HL-60 (cell line): ENCODE results near the gene CARMIL1.
A peak's percentile ranks its signal among the peaks of the same experiment; 100 is the strongest.

Experiments used
- DNase-seq, 2 experiments: peaks; one replicate each; pipeline ENCODE4 v3.0.0-alpha.2; 2010 to 2020; ENCODE audit warnings: low read depth in 1 of 2, low spot score in 1 of 2
- H3K27ac ChIP-seq: fragments of 250-450 bp; sonication (Bioruptor Pico); replicated peaks from 2 replicates; pipeline ENCODE4 v1.5.1; 2020; ENCODE audit warnings: mild to moderate bottlenecking, moderate library complexity
- H3K27me3 ChIP-seq: fragments of 250-450 bp; sonication (Bioruptor Pico); 2 replicates; pipeline ENCODE4 v1.5.1; 2021; ENCODE audit warnings: mild to moderate bottlenecking, moderate library complexity; ENCODE audit not compliant: insufficient read depth, poor library complexity, severe bottlenecking
- H3K4me3 ChIP-seq: replicated peaks from 2 replicates; pipeline ENCODE4 v1.5.1; 2011; ENCODE audit warnings: mild to moderate bottlenecking, control low read depth, low read length; ENCODE audit not compliant: insufficient read depth
- GABPA ChIP-seq: IDR thresholded peaks from 2 replicates; pipeline ENCODE4 v1.6.1; 2012; ENCODE audit warnings: low read depth
- POLR2AphosphoS5 ChIP-seq: IDR thresholded peaks from 2 replicates; pipeline ENCODE4 v1.6.1; 2012; ENCODE audit warnings: low read depth
- SPI1 ChIP-seq: IDR thresholded peaks from 2 replicates; pipeline ENCODE4 v1.6.1; 2012; ENCODE audit warnings: low read depth, mild to moderate bottlenecking, borderline replicate concordance
- TF ChIP-seq, protein P1 (sequence below): IDR thresholded peaks from 2 replicates; pipeline ENCODE4 v1.6.1; 2012; ENCODE audit warnings: low read depth; ENCODE audit not compliant: insufficient replicate concordance
- TF ChIP-seq, protein P2 (sequence below): IDR thresholded peaks from one replicate; pipeline ENCODE4 v1.5.1; 2011; ENCODE audit warnings: low read length, control low read depth, inconsistent platforms; ENCODE audit not compliant: insufficient read depth

CARMIL1 gene

GRCh38 chr6:25277386-25277785 is 1.8 kb upstream of the CARMIL1 start:
- no peak overlapping the region for H3K4me3 ChIP-seq
- peaks cover 15% of the 10 kb centered on the region for H3K27me3 ChIP-seq
- TF ChIP-seq SPI1 (no peak), GABPA (no peak), POLR2AphosphoS5 (no peak)
- TF ChIP-seq, protein P1, sequence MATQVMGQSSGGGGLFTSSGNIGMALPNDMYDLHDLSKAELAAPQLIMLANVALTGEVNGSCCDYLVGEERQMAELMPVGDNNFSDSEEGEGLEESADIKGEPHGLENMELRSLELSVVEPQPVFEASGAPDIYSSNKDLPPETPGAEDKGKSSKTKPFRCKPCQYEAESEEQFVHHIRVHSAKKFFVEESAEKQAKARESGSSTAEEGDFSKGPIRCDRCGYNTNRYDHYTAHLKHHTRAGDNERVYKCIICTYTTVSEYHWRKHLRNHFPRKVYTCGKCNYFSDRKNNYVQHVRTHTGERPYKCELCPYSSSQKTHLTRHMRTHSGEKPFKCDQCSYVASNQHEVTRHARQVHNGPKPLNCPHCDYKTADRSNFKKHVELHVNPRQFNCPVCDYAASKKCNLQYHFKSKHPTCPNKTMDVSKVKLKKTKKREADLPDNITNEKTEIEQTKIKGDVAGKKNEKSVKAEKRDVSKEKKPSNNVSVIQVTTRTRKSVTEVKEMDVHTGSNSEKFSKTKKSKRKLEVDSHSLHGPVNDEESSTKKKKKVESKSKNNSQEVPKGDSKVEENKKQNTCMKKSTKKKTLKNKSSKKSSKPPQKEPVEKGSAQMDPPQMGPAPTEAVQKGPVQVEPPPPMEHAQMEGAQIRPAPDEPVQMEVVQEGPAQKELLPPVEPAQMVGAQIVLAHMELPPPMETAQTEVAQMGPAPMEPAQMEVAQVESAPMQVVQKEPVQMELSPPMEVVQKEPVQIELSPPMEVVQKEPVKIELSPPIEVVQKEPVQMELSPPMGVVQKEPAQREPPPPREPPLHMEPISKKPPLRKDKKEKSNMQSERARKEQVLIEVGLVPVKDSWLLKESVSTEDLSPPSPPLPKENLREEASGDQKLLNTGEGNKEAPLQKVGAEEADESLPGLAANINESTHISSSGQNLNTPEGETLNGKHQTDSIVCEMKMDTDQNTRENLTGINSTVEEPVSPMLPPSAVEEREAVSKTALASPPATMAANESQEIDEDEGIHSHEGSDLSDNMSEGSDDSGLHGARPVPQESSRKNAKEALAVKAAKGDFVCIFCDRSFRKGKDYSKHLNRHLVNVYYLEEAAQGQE: no peak
- TF ChIP-seq, protein P2, sequence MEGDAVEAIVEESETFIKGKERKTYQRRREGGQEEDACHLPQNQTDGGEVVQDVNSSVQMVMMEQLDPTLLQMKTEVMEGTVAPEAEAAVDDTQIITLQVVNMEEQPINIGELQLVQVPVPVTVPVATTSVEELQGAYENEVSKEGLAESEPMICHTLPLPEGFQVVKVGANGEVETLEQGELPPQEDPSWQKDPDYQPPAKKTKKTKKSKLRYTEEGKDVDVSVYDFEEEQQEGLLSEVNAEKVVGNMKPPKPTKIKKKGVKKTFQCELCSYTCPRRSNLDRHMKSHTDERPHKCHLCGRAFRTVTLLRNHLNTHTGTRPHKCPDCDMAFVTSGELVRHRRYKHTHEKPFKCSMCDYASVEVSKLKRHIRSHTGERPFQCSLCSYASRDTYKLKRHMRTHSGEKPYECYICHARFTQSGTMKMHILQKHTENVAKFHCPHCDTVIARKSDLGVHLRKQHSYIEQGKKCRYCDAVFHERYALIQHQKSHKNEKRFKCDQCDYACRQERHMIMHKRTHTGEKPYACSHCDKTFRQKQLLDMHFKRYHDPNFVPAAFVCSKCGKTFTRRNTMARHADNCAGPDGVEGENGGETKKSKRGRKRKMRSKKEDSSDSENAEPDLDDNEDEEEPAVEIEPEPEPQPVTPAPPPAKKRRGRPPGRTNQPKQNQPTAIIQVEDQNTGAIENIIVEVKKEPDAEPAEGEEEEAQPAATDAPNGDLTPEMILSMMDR: no peak
- no peak overlapping the region for H3K27ac ChIP-seq
- DNase-seq: no peak

DNA sequence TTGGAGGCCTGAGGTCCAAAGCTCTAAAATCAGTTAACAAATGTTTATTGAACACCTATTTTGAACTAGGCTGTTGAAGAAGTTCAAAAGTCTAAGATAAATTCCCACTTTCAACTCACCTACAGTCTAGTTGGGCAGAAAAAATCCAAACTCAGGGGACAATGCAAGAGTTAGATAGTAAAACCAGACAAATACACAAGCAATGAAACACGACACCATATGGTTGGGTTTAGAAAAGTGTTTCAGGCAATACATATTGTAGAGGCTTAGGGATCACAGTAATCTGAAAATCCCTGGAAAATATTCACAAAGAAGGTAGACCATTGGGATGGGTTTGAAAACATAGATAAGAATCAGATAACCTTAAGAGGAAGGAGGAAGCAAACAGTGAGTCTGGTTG is 1.3 kb upstream of the CARMIL1 start:
- TF ChIP-seq, protein P1: no peak
- no peak for TF ChIP-seq SPI1
- no peak for TF ChIP-seq GABPA
- no peak for TF ChIP-seq POLR2AphosphoS5
- TF ChIP-seq, protein P2: no peak
- no peak overlapping the region for H3K27ac ChIP-seq
- peaks cover 17% of the 10 kb centered on the region for H3K27me3 ChIP-seq
- H3K4me3 ChIP-seq: no peak overlapping the region
- no peak for DNase-seq

GRCh38 chr6:25278261-25278913 is 787 bp upstream of the CARMIL1 start:
- Histone ChIP-seq H3K4me3 (peak overlapping the region; percentile 62), H3K27me3 (peaks cover 17% of the 10 kb centered on the region), H3K27ac (no peak overlapping the region)
- DNase-seq: no peak
- no peak for TF ChIP-seq POLR2AphosphoS5
- TF ChIP-seq SPI1: no peak
- TF ChIP-seq, protein P1: no peak
- TF ChIP-seq GABPA: no peak
- TF ChIP-seq, protein P2: no peak
